ENCODE data around the gene AOC3. TPM values are rescaled to one million over a fixed set of nuclear protein-coding genes. Genes with fewer than 3 reads are reported as not detected.

AOC3 gene
- polyA plus RNA-seq, 1 donor (not counting 4 experiments of a cell fraction or from before 2014, with no cell fraction given) = 0.22 TPM

DNA sequence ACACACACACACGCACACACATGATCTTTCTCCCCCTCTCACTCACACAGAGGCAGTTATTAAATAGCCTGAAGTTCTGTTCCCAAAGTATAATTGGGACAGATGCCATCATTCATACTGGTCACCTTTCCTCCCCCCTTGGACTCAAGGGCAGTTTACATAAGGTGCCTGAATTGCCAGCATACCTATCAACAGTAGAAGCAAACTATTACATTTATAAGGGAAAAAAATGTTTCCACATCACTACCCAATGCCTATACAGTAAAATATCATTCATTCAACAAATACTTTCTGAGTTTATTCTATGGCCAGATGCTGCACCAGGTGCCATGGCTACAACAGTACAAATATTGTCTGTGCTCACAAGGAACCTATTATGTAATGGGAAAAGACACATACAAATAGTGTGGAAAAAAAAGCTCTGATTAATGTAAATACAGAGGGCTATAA is 46.1 kb upstream of the AOC3 start:
- Histone ChIP-seq H3K79me2 (ENCODE audit: control insufficient read depth, insufficient read depth, low read length) (no peaks in the 10 kb centered on the region), H3K4me3 (ENCODE audit: control insufficient read depth in 2 of 3, extremely low read depth in 1 of 3, insufficient read depth in 2 of 3, low read depth in 1 of 3, low read length in 3 of 3) (no peak overlapping the region), H4K20me1 (ENCODE audit: control insufficient read depth, extremely low read depth, insufficient read depth, low read length) (no peaks in the 10 kb centered on the region), H3K9me1 (ENCODE audit: control insufficient read depth, extremely low read depth, insufficient read depth, low read length) (no peaks in the 10 kb centered on the region), H3K36me3 (ENCODE audit: control insufficient read depth in 2 of 2, extremely low read depth in 1 of 2, insufficient read depth in 2 of 2, low read length in 2 of 2) (no peaks in the 10 kb centered on the region), H3K27ac (ENCODE audit: control insufficient read depth, insufficient read depth, low read length) (no peak overlapping the region), H3K4me2 (ENCODE audit: control insufficient read depth, extremely low read depth, insufficient read depth, low read depth, low read length) (no peak overlapping the region), H3K9me3 (ENCODE audit: control insufficient read depth, low read depth, low read length) (no peaks in the 10 kb centered on the region), H3K4me1 (ENCODE audit: control insufficient read depth, extremely low read depth, insufficient read depth, low read length) (no peaks in the 10 kb centered on the region), H2AFZ (ENCODE audit: control insufficient read depth, low read length) (no peak overlapping the region), H3K27me3 (ENCODE audit: control insufficient read depth, extremely low read depth, insufficient read depth, low read length) (no peaks in the 10 kb centered on the region), H3K9ac (ENCODE audit: control insufficient read depth, extremely low read depth, insufficient read depth, low read length) (no peak overlapping the region)
- DNase-seq (ENCODE audit: low read depth, low spot score) = no peak
- dilution Hi-C loops (cut with MboI; ENCODE audit: extremely low pct_ligation_motif_present, low sequenced_read_pairs) = no loop called here
- TF ChIP-seq CTCF (optimal IDR thresholded peaks at IDR 0.05 in 1 of 3, IDR thresholded peaks at IDR 0.05 in 1 of 3, conservative IDR thresholded peaks at IDR 0.05 in 1 of 3; ENCODE audit: extremely low read depth in 1 of 3, insufficient read depth in 2 of 3, low read length in 3 of 3) (no peak), EZH2 (IDR thresholded peaks at IDR 0.05; ENCODE audit: low read length) (no peak)
- no peak for FAIRE-seq

DNA sequence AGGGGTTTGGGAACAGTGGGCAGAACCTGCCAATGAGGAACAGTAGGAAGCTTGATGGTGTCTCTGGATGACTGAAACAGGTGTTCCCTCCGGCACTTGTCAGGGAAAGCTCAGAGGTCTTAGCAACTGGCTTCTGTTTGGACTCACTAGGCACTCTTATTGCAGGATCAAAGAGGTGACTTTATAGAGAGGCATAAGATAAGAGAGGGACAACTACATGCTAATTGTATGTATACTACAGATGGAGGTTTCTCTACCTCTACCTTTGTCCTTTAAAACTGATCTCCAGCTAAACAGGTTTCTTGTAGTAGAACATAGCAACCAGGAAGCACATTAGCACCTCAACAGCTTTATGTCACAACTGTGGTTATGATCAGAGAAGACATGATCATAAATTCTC is 44.8 kb upstream of the AOC3 start:
- H3K9ac ChIP-seq (ENCODE audit: control insufficient read depth, extremely low read depth, insufficient read depth, low read length) = no peak overlapping the region
- no peaks in the 10 kb centered on the region for H3K79me2 ChIP-seq (ENCODE audit: control insufficient read depth, insufficient read depth, low read length)
- no peaks in the 10 kb centered on the region for H3K4me1 ChIP-seq (ENCODE audit: control insufficient read depth, extremely low read depth, insufficient read depth, low read length)
- no peak overlapping the region for H3K4me3 ChIP-seq (ENCODE audit: control insufficient read depth in 2 of 3, extremely low read depth in 1 of 3, insufficient read depth in 2 of 3, low read depth in 1 of 3, low read length in 3 of 3)
- no peak overlapping the region for H3K4me2 ChIP-seq (ENCODE audit: control insufficient read depth, extremely low read depth, insufficient read depth, low read depth, low read length)
- no peaks in the 10 kb centered on the region for H3K9me3 ChIP-seq (ENCODE audit: control insufficient read depth, low read depth, low read length)
- H2AFZ ChIP-seq (ENCODE audit: control insufficient read depth, low read length) = no peak overlapping the region
- no peak for FAIRE-seq
- TF ChIP-seq EZH2 (IDR thresholded peaks at IDR 0.05; ENCODE audit: low read length) (no peak), CTCF (optimal IDR thresholded peaks at IDR 0.05 in 1 of 3, IDR thresholded peaks at IDR 0.05 in 1 of 3, conservative IDR thresholded peaks at IDR 0.05 in 1 of 3; ENCODE audit: extremely low read depth in 1 of 3, insufficient read depth in 2 of 3, low read length in 3 of 3) (no peak)
- no peak for DNase-seq (ENCODE audit: low read depth, low spot score)
- no peak overlapping the region for H3K27ac ChIP-seq (ENCODE audit: control insufficient read depth, insufficient read depth, low read length)
- H3K9me1 ChIP-seq (ENCODE audit: control insufficient read depth, extremely low read depth, insufficient read depth, low read length) = peaks cover 2% of the 10 kb centered on the region
- H4K20me1 ChIP-seq (ENCODE audit: control insufficient read depth, extremely low read depth, insufficient read depth, low read length) = no peaks in the 10 kb centered on the region
- no peaks in the 10 kb centered on the region for H3K27me3 ChIP-seq (ENCODE audit: control insufficient read depth, extremely low read depth, insufficient read depth, low read length)
- H3K36me3 ChIP-seq (ENCODE audit: control insufficient read depth in 2 of 2, extremely low read depth in 1 of 2, insufficient read depth in 2 of 2, low read length in 2 of 2) = peaks cover 6 to 8% of the 10 kb centered on the region in 2 experiments
- dilution Hi-C loops (cut with MboI; ENCODE audit: extremely low pct_ligation_motif_present, low sequenced_read_pairs) = no loop called here

Data from keratinocyte (primary cell).